GM12874 (cell line): Measurements from ENCODE around the gene ANKRD10.

Experiments used
- TF ChIP-seq, protein P1 (sequence below): IDR thresholded peaks from 2 replicates; pipeline ENCODE4 v1.5.1; 2011; ENCODE audit warnings: low read depth, mild to moderate bottlenecking, control low read depth, low read length, moderate library complexity; ENCODE audit not compliant: insufficient read depth

ANKRD10 gene

DNA sequence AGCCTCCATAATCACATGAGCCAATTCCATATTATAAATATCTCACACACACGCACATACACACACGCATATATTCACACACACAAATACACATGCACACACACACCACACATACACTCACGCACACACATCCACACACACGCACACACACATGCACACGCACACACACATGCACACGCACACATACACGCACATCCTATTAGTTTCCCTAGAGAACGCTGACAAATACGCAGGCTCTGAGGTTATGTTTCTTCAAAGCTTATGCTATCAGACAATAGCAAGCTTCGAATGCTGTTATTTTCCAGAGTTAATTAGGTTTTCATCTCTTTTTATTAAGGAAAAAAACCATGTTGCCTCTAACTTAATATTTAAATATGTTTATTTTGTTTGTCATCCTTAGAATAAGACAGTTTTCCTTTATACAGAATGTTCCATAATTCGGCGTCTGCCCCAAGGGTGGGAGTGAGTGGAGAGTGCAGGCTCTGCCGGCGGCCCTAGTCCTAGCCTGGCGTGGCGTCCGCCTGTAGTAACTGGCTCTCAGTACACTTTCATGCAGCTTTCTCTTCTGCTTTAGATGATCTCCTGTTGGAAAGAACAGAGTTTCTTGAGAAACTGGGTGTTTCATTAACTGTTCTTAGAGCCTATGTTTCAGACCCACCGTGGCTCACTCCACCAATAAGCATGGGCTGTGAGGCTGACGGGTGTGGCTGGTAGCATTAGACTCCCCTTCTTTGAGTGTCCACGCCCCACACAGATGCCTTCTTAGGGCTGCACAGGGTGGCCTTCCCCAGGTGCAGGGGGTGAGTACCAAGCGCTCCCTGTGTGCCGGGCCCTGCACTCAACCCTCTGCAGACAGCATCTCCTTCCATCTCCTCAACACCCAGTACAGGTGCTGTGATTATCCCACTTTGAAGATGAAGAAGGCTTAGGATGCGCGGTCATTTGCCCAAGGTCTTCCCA is 30.4 kb upstream of the ANKRD10 start:
- TF ChIP-seq, protein P1, sequence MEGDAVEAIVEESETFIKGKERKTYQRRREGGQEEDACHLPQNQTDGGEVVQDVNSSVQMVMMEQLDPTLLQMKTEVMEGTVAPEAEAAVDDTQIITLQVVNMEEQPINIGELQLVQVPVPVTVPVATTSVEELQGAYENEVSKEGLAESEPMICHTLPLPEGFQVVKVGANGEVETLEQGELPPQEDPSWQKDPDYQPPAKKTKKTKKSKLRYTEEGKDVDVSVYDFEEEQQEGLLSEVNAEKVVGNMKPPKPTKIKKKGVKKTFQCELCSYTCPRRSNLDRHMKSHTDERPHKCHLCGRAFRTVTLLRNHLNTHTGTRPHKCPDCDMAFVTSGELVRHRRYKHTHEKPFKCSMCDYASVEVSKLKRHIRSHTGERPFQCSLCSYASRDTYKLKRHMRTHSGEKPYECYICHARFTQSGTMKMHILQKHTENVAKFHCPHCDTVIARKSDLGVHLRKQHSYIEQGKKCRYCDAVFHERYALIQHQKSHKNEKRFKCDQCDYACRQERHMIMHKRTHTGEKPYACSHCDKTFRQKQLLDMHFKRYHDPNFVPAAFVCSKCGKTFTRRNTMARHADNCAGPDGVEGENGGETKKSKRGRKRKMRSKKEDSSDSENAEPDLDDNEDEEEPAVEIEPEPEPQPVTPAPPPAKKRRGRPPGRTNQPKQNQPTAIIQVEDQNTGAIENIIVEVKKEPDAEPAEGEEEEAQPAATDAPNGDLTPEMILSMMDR = no peak

DNA sequence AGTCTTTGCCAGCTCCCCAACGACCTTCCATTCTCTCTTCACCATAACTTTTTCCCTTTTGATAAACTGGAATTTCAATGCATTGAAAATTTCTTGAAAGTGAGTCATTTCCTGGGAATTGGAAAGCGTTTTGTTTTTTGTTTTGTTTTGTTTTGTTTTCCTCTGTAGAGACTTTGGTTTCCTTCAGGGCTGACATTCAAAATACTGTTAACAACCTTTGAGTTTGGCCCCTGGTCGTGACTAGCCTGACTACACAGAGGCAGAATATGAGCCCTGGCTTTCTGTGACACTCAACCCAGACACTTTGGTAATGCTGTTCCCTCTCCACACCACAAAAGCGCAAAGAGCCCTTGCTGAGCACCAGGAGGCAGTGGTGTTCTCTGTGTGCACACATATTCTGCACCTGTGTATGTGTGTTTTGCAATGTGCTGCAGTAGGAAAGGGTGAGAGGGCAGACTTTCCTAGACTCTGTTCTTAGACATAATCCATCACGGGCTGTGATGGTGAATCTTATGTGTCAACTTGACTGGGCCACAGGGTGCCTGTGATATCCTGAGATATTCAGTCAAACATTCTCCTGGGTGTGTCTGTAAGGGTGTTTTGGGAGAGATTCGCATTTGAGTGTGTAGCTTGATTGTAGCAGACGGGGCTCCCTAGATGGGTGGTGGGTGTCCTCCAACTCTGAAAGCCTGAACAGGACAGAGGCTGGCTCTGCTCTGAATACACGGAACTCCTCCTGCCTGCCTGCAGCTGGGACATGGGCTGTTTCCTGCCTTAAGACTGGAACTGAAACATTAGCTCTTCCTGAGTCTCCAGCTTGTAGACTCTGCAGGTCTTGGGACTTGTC is 29.5 kb upstream of the ANKRD10 start:
- TF ChIP-seq, protein P1 = peak; percentile 44

DNA sequence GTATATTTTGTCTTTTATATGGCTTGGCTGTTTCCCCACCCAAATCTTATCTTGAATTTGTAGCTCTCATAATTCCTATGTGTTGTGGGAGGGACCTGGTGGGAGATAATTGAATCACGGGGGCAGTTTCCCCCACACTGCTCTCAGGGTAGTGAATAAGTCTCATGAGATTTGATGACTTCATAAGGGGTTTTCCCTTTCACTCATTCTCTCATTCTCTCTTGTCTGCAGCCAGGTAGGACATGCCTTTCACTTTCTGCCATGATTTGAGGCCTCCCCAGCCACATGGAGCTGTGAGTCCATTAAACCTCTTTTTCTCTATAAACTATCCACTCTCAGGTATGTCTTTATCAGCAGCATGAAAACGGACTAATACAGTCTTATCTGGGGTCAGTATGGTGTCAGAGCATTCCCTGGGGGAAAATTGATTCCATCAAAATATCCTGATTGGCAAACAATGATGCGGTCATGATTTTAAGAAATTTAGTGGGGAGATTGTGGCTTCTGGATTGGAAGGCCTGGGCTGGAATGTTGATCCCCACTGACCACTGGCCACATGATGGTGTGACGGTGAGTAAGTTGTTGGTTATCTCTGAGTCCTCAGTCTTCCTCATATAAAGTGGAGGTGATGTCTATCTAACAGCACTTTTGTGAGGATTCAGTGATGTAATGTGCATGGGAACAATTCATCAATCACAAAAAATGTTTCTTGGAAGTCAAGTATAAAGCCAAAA is 27.5 kb upstream of the ANKRD10 start:
- TF ChIP-seq, protein P1 = no peak

DNA sequence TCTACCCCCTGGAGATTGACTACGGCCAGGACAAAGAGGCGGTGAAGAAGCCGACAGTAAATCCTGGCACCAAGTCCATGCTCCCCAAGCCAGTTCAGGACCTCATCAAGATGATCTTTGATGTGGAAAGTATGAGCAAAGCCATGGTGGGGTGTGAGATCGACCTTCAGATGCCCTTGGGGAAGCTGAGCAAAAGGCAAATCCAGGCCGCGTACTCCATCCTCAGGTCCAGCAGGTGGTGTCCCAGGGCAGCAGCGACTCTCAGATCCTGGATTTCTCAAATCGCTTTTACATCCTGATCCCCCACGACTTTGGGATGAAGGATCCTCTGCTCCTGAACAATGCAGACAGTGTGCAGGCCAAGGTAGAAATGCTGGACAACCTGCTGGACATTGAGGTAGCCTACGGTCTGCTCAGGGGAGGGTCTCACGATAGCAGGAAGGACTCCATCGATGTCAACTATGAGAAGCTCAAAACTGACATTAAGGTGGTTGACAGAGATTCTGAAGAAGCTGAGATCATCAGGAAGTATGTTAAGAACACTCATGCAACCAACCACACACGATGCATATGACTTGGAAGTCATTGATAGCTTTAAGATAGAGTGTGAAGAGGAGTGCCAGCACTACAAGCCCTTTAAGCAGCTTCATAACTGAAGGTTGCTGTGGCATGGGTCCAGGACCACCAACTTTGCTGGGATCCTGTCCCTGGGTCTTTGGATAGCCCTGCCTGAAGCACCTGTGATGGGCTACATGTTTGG is 24.0 kb upstream of the ANKRD10 start:
- TF ChIP-seq, protein P1 = no peak

DNA sequence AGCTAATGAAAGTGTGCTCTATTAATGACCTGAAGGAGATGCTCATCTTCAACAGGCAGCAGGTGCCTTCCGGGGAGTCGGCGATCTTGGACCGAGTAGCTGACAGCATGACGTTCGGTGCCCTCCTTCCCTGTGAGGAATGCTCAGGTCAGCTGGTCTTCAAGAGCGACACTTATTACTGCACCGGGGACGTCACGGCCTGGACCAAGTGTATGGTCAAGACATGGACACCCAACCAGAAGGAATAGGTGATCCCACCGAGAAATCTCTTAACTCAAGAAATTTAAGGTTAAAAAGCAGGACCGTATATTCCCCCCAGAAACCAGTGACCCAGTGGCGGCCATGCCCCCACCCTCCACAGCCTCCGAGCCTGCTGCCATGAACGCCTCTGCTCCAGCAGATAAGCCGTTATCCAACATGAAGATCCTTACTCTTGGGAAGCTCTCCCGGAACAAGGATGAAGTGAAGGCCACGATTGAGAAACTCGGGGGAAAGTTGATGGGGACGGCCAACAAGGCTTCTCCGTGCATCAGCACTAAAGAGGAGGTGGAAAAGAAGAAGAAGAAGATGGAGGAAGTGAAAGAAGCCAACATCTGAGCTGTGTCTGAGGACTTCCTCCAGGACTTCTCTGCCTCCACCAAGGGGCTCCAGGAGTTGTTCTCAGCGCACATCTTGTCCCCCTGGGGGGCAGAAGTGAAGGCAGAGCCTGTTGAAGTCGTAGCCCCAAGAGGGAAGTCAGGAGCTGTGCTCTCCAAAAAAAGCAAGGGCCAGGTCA is 22.8 kb upstream of the ANKRD10 start:
- TF ChIP-seq, protein P1 = no peak

DNA sequence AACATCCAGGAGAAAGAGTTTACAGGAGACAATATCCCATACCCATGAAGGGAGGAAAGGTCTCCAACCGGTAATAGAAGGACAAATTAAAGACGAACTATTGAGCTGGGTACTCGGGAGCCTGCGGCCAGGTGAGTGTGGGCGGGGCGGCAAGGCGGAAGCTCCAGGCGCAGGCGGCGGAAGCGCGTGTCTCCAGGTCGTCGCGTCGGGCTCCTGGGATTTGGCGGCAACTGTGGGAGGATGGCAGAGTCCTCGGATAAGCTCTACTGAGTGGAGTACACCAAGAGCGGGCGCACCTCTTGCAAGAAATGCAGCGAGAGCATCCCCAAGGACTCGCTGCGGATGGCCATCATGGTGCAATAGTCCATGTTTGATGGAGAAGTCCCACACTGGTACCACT is 21.6 kb upstream of the ANKRD10 start:
- TF ChIP-seq, protein P1 = no peak
